Ovary (tissue), 3 donors: ENCODE results near the gene SMARCD3.

Source experiments
- CTCF ChIP-seq, 3 donors: fragments of 450-650 bp in 2 of 3; fragments of 200-600 bp in 1 of 3; IDR thresholded peaks; one replicate each; pipeline versions ENCODE4 v1.5.1 to v1.8.0; 2016 to 2022; ENCODE audit warnings: antibody characterized with exemption in 3 of 3, mild to moderate bottlenecking in 1 of 3
- POLR2A ChIP-seq: fragments of 450-650 bp; IDR thresholded peaks from one replicate; pipeline ENCODE4 v1.6.1; 2017; ENCODE audit warnings: antibody characterized with exemption, mild to moderate bottlenecking, moderate library complexity
- donor health status: DM: no; HTN: no; CAD: no.

- no peak for TF ChIP-seq POLR2A
- TF ChIP-seq CTCF (IDR thresholded peaks at IDR 0.05), result no peak
Measured at GRCh38 chr7:151252561-151252835, 4.0 kb upstream of the SMARCD3 start.
